ENCODE results near the gene ORAI2.
"Not testable (repeated sequence)": the region's sequence is repeated elsewhere in the genome, so short reads cannot be mapped to it uniquely, and the experiment has no call there.

Gene ORAI2

DNA sequence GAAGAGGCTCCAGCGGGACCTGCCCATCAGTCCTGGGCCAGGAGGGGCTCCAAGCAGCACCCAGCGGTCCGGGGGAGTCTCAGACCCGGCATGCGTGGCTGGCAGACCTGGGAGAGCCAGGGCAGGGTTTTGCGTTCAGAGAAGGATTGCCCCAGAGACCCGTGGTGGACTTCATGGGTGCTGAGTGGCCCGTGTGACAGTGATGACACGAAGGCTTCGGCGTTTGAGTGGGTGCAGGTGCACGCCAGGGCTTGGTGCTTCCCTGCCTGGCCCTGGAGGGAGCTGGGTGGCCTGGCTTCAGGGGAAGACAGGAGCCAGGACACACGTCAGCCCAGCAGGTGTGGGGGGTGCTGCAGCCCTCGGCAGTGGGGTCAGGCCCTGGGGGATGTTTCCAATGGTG is 13.9 kb downstream of the ORAI2 start:
- DNase-seq: no peak

DNA sequence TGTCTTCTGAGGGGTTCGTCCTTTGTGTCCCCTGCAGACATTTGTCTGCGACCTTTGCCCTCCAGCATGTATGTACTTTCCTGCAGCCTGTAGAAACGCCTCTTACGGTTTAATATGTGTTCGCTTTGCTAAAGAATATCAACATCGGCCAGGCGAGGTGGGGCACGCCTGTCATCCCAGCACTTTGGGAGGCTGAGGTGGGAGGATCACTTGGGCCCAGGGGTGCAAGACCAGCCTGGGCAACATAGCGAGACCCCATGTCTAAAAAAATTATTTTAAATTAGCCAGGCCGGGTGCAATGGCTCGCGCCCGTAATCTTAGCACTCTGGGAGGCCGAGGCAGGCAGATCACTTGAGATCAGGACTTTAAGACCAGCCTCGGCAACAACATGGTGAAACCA is 15.8 kb downstream of the ORAI2 start:
- no peak for DNase-seq

- DNase-seq: no peak
Observed at GRCh38 chr7:102450242-102450641, 16.9 kb downstream of the ORAI2 start.

GRCh38 chr7:102451371-102452054 is 18.1 kb downstream of the ORAI2 start:
- DNase-seq: no peak

DNA sequence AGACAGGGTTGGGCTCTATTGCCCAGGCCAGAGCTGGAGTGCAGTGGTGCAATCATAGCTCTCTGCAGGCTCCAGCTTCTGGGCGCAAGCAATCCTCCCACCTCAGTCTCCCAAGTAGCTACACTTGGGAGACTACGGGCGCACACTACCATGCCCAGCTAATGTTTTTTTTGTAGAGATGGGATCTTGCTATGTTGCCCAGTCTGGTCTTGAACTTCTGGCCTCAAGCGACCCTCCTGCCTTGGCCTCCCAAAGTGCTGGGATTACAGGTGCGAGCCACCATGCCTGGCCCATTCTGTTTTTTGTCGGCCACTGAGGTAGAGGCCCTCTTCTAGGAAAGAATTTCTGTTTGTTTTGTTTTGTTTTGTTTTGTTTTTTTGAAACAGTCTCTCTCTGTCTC is 19.1 kb downstream of the ORAI2 start:
- DNase-seq: no peak

- no peak for DNase-seq
Observed at GRCh38 chr7:102453319-102453718, 19.9 kb downstream of the ORAI2 start.

DNA sequence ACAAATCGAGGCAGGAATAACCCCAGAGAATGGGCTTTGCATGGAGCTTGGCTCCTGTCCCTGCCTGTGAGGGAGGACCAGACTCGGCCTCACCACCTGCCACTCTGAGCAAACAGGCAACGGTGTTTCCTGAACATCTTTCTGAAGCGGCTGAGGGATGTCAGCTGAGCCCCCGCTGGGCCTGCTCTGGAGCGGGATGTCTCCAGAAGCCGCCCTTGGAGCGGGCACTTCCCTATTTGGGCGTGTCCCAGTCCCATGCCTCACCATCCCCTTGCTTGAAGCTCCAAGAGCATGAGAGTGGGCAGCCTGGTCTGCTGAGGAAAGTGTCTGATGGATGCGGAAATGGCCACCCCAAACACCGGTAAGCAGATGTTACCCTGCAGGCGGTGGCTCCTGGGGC is 21.1 kb downstream of the ORAI2 start:
- DNase-seq: no peak

- DNase-seq: not testable (repeated sequence)
Observed at GRCh38 chr7:102454932-102455331, 21.6 kb downstream of the ORAI2 start.

- no peak for DNase-seq
Observed at GRCh38 chr7:102455596-102455995, 22.2 kb downstream of the ORAI2 start.

GRCh38 chr7:102456327-102456726 is 23.0 kb downstream of the ORAI2 start:
- DNase-seq: no peak

DNA sequence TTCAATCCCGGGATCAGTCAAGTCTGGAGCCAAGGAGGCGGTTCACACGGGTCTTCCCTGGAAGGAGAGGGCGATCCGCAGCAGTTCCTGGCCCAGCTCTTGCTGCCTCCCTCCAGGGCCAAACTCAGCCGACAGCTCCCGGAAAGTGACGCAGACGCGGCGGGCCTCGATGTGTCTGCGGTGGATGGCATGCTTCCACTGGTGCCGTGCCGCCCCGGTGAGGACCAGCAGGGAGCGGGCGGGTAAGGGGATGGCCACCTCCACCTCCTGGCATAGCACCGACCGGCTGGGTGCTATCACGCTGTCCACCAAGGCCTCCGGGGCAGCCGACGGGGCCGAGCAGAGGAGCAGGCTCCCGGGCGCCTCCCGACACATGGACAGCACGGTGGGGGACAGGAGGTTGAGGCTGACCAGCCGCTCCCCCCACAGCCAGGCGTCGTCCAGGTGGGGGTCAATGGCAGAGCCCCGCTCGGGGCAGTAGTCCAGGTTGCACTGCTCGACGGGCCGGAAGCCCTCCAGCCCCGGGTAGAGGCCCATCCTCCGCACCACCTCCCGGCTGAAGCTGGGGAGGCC is 24.1 kb downstream of the ORAI2 start:
- no peak for DNase-seq

GRCh38 chr7:102459221-102459844 is 26.0 kb downstream of the ORAI2 start:
- DNase-seq: no peak

GRCh38 chr7:102460467-102460866 is 27.1 kb downstream of the ORAI2 start:
- no peak for DNase-seq

DNA sequence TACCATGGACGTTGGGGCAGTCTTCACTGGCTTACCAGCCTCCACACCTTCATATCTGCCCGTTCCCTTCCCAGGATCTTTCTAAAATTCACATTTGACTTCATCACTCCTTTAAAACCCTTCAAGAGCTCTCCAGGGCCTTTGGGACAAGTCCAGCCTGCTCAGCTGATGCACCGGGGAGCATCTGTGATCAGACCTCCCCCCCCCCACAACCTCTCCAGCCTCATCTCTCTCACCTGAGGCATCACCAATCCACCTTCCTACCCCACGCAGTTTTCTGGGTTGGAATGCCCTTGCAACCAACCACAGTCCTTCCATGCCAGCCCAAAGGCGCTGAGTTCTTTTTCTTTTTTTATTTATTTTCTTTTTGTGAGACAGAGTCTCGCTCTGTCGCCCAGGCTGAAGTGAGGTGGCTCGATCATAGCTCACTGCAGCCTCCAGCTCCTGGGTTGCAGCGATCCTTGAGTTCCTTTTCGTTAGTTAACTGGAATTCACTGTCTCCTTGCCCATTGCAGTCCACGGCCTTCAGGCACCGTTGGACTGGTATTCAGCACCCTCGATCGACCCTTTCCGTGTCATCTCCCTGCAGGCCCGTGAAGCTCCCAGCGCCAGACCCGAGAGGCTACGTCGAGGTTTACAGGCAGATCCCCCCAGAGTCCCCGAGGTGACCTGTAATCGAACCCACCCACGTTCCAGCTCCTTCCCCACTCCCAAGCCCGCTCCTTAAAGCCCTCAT is 30.6 kb downstream of the ORAI2 start:
- no peak for DNase-seq

DNA sequence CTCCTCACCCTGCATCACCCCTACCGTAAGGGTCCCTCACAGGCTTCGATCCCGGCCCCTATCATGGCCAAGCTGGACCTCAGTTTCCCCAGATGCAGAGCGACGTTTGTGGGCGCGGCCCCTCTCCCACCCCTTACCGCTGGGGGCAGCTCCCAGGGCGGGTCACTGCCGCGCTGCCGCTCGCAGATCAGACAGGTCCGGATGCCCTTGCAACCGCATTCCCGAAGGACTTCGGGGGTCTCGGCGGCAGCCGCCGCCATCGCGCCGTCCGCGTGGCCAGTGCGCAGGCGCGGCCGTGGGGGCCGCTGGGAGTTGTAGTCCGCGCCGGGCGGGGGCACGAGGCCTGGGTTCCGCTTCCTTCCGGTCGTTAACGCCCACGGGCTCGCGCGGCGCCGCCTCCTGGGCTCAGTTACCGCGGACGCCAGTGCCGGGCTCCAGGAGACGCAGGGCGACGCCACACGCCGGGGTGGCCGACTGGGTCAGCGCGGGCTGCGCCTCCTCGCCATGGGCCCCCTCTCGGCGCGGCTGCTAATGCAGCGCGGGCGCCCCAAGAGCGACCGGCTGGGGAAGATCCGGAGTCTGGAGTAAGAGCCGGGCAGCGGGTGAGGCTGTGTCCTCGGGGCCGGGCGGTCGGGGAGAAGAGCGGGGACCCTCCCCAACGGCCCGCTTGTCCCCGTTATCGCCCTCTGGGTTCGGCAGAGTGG is 31.4 kb downstream of the ORAI2 start, which contains the start of the genes ALKBH4 and LRWD1:
ALKBH4 (minus strand) TSS at position 287 of the 704 bp plus-strand sequence; CDS start at position 260, 27 bp downstream.
LRWD1 (plus strand) TSS at position 408 of the 704 bp plus-strand sequence; CDS start at position 505, 97 bp downstream.
- peak; percentile 96 for DNase-seq

- DNase-seq: no peak
Observed at GRCh38 chr7:102466097-102466496, 32.7 kb downstream of the ORAI2 start.

DNA sequence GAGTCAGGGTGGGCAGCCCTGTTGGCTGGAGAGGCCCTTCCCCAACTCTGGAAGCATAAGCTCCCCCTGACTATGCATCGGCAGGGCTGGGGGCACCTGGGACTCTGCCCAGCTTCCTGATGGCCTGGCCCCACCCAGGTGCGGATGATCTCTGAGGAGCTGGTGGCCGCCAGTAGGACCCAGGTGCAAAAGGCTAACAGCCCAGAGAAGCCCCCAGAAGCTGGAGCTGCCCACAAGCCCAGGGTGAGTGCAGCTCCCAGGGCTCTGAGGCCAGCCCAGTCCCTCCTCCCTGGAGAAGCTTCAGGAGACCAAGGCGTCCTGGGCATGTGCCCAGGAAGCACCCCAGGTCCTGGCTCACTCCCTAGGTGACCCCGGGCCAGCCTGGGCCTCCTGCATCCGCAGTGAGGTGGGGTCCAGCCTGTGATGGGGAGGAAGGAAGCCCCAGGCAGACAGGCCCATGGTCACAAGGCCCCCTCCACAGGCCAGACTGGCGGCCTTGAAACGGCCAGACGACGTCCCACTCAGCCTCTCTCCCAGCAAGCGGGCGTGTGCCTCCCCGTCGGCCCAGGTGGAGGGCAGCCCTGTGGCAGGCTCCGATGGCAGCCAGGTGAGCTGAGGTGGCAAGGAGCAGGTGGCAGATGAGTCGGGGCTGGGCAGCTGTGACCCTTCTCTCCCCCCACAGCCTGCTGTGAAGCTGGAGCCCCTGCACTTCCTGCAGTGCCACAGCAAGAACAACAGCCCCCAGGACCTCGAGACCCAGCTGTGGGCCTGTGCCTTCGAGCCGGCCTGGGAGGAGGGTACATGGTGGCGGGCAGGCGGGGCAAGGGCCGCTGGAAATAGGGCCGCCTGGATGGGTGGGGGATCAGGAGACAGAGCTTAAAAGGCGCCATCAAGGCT is 34.5 kb downstream of the ORAI2 start:
- no peak for DNase-seq

- DNase-seq: no peak
Observed at GRCh38 chr7:102468478-102469350, 35.3 kb downstream of the ORAI2 start.

- DNase-seq: no peak
Observed at GRCh38 chr7:102469351-102469971, 36.1 kb downstream of the ORAI2 start.
